Common myeloid progenitor, CD34-positive (primary cell): ENCODE measurements around the gene DUSP9.
"Not testable (repeated sequence)": the region's sequence is repeated elsewhere in the genome, so short reads cannot be mapped to it uniquely, and the experiment has no call there.

Experiments used
- CTCF ChIA-PET: fragments of 350-600 bp; sonication (Branson Sonifier 250); formaldehyde crosslinking; loops from one replicate; lab custom pipeline; 2021; ENCODE audit warnings: antibody characterized with exemption; lab: Charles Lee
- POLR2A ChIA-PET: fragments of 350-600 bp; sonication (Branson Sonifier 250); formaldehyde crosslinking; loops from one replicate; lab custom pipeline; 2021; ENCODE audit warnings: antibody characterized with exemption; lab: Charles Lee
- DNase-seq, 3 donors: peaks; one replicate each; pipeline versions ENCODE4 v3.0.0 to v3.0.0-alpha.2; 2013
- H3K27ac ChIP-seq, 2 experiments: 1 replicate in 1 of 2; 2 replicates in 1 of 2; pipeline ENCODE4 v1.7.0; 2013; ENCODE audit warnings: inconsistent platforms in 2 of 2, low read length in 2 of 2, mild to moderate bottlenecking in 2 of 2, low read depth in 1 of 2, moderate library complexity in 1 of 2; ENCODE audit not compliant: severe bottlenecking in 2 of 2, insufficient read depth in 1 of 2, poor library complexity in 1 of 2
- H3K27me3 ChIP-seq, 5 experiments: replicated peaks in 2 of 5; 1 replicate in 3 of 5; 2 replicates in 2 of 5; pipeline versions ENCODE4 v1.6.1 to v1.7.0; 2013; ENCODE audit warnings: low read length in 4 of 5, mild to moderate bottlenecking in 2 of 5, moderate library complexity in 2 of 5, inconsistent platforms in 1 of 5; ENCODE audit not compliant: insufficient read depth in 5 of 5, control insufficient read depth in 4 of 5
- H3K36me3 ChIP-seq, 4 experiments: 1 replicate in 2 of 4; 2 replicates in 2 of 4; pipeline versions ENCODE4 v1.6.1 to v1.7.0; 2013; ENCODE audit warnings: low read length in 3 of 4, control low read depth in 1 of 4, mild to moderate bottlenecking in 1 of 4; ENCODE audit not compliant: control insufficient read depth in 4 of 4, insufficient read depth in 4 of 4
- H3K4me1 ChIP-seq, 4 experiments: 1 replicate in 3 of 4; 2 replicates in 1 of 4; pipeline versions ENCODE4 v1.6.1 to v1.7.1; 2013; ENCODE audit warnings: low read length in 3 of 4, mild to moderate bottlenecking in 3 of 4, control low read depth in 1 of 4, inconsistent platforms in 1 of 4, moderate library complexity in 1 of 4; ENCODE audit not compliant: control insufficient read depth in 4 of 4, insufficient read depth in 4 of 4; ENCODE audit errors: control extremely low read depth in 1 of 4
- H3K4me3 ChIP-seq, 7 experiments: 1 replicate in 4 of 7; 2 replicates in 3 of 7; pipeline versions ENCODE4 v1.5.1 to v1.7.0; 2013; ENCODE audit warnings: mild to moderate bottlenecking in 7 of 7, low read length in 6 of 7, moderate library complexity in 6 of 7, inconsistent platforms in 2 of 7, low read depth in 2 of 7, control low read depth in 1 of 7; ENCODE audit not compliant: insufficient read depth in 4 of 7, control insufficient read depth in 1 of 7; ENCODE audit errors: extremely low read depth in 1 of 7
- H3K9me3 ChIP-seq, 5 experiments: 1 replicate in 4 of 5; 2 replicates in 1 of 5; pipeline versions ENCODE4 v1.6.1 to v1.7.1; 2013; ENCODE audit warnings: low read length in 4 of 5, mild to moderate bottlenecking in 2 of 5, inconsistent platforms in 1 of 5, low read depth in 1 of 5, moderate library complexity in 1 of 5; ENCODE audit not compliant: control insufficient read depth in 4 of 5, insufficient read depth in 2 of 5; ENCODE audit errors: control extremely low read depth in 1 of 5
- WGBS: methylation state at CpG from one replicate; pipeline ENCODE4 v1.1.5; 2013; ENCODE audit not compliant: insufficient coverage; 5-methylcytosine and 5-hydroxymethylcytosine counted together

The DUSP9 gene

GRCh38 chrX:153696100-153696499 lies 49.1 kb downstream of the DUSP9 start:
- CTCF ChIA-PET: interaction anchor here (1.1 kb wide), 1 partner anchor 14 kb away, joined by 3 read pairs; no protein-coding TSS in a partner anchor

GRCh38 chrX:153696538-153696937 lies 49.5 kb downstream of the DUSP9 start:
- CTCF ChIA-PET, POLR2A ChIA-PET, H3K4me1 ChIP-seq, H3K9me3 ChIP-seq, H3K27me3 ChIP-seq, H3K27ac ChIP-seq, DNase-seq, H3K4me3 ChIP-seq: not testable (repeated sequence)
- peaks cover 0 to 24% (median 1%) of the 10 kb centered on the region in 4 experiments for H3K36me3 ChIP-seq
- WGBS: 92% methylated on average over 10 of the region's 10 CpGs

More at GRCh38 chrX:153696100-153696499, 49.1 kb downstream of the DUSP9 start:
- Histone ChIP-seq H3K36me3 (peaks cover 0 to 20% (median 0%) of the 10 kb centered on the region in 4 experiments), H3K4me1 (no peaks in the 10 kb centered on the region), H3K27me3 (peaks cover 0 to 10% (median 0%) of the 10 kb centered on the region in 5 experiments), H3K9me3 (no peaks in the 10 kb centered on the region), H3K27ac (no peak overlapping the region), H3K4me3 (no peak overlapping the region)
- DNase-seq: no peak
- WGBS: 92% methylated on average over 11 of the region's 15 CpGs
- POLR2A ChIA-PET: no interaction called here

GRCh38 chrX:153696986-153697722 lies 50.2 kb downstream of the DUSP9 start:
- H3K27me3 ChIP-seq, H3K27ac ChIP-seq, POLR2A ChIA-PET, H3K9me3 ChIP-seq, H3K4me1 ChIP-seq, H3K4me3 ChIP-seq, DNase-seq, CTCF ChIA-PET: not testable (repeated sequence)
- peaks cover 0 to 28% (median 5%) of the 10 kb centered on the region in 4 experiments for H3K36me3 ChIP-seq
- WGBS: 96% methylated on average over 16 of the region's 16 CpGs

GRCh38 chrX:153697924-153698865 lies 51.2 kb downstream of the DUSP9 start:
- ChIA-PET CTCF (no interaction called here), POLR2A (no interaction called here)
- Histone ChIP-seq H3K27me3 (peaks cover 0 to 3% (median 0%) of the 10 kb centered on the region in 5 experiments), H3K36me3 (peaks cover 0 to 37% (median 9%) of the 10 kb centered on the region in 4 experiments), H3K4me3 (no peak overlapping the region), H3K27ac (no peak overlapping the region), H3K4me1 (no peaks in the 10 kb centered on the region), H3K9me3 (no peaks in the 10 kb centered on the region)
- DNase-seq: no peak
- WGBS: 88% methylated on average over 10 of the region's 16 CpGs

- H3K9me3 ChIP-seq, H3K4me1 ChIP-seq, POLR2A ChIA-PET, H3K4me3 ChIP-seq, H3K27ac ChIP-seq, DNase-seq: not testable (repeated sequence)
- Histone ChIP-seq H3K36me3 (peaks cover 0 to 48% (median 9%) of the 10 kb centered on the region in 4 experiments), H3K27me3 (peaks cover 0 to 12% (median 0%) of the 10 kb centered on the region in 5 experiments)
- 93% methylated on average over 9 of the region's 16 CpGs for WGBS
- CTCF ChIA-PET: interaction anchor here (1.2 kb wide), 1 partner anchor 10 kb away, joined by 3 read pairs; no protein-coding TSS in a partner anchor
Observed at GRCh38 chrX:153699210-153699783, 52.3 kb downstream of the DUSP9 start.

- DNase-seq, H3K4me3 ChIP-seq, POLR2A ChIA-PET, H3K9me3 ChIP-seq, H3K27ac ChIP-seq, H3K4me1 ChIP-seq: not testable (repeated sequence)
- peaks cover 0 to 53% (median 11%) of the 10 kb centered on the region in 4 experiments for H3K36me3 ChIP-seq
- H3K27me3 ChIP-seq: peaks cover 0 to 12% (median 0%) of the 10 kb centered on the region in 5 experiments
- CTCF ChIA-PET: interaction anchor here (1.2 kb wide), 1 partner anchor 10 kb away, joined by 3 read pairs; no protein-coding TSS in a partner anchor
- WGBS: 97% methylated on average over 11 of the region's 18 CpGs
Observed at GRCh38 chrX:153699784-153700371, 52.9 kb downstream of the DUSP9 start.
